NCI-H2196 treated with DMSO at 0.1 percent for 48 hours (cell line): ENCODE measurements around the gene FEV.

ENCODE experiments used
- DNase-seq: peaks from one replicate; lab custom pipeline; 2025; ENCODE audit not compliant: unreplicated experiment; lab: John Stamatoyannopoulos, UW

The FEV gene

DNA sequence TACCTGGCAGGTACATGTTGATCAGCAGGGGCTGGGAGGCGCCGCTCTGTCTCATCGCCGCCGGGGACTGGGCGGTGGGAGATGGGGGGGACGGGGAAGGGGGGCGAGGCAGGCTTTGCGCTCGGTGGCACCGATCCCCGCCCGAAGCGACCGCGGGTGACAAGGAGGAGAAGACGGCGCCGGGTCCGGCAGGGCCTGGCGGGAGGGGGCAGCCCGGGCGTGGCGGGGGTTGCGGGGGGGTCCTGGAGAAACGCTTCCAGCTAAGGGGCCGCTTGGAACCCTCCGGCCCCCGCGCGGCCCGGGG lies at the start of gene FEV:
TSS of gene FEV (minus strand) at position 164 of the 304 bp plus-strand sequence. CDS start at position 55, 109 bp downstream.
- DNase-seq = no peak

DNA sequence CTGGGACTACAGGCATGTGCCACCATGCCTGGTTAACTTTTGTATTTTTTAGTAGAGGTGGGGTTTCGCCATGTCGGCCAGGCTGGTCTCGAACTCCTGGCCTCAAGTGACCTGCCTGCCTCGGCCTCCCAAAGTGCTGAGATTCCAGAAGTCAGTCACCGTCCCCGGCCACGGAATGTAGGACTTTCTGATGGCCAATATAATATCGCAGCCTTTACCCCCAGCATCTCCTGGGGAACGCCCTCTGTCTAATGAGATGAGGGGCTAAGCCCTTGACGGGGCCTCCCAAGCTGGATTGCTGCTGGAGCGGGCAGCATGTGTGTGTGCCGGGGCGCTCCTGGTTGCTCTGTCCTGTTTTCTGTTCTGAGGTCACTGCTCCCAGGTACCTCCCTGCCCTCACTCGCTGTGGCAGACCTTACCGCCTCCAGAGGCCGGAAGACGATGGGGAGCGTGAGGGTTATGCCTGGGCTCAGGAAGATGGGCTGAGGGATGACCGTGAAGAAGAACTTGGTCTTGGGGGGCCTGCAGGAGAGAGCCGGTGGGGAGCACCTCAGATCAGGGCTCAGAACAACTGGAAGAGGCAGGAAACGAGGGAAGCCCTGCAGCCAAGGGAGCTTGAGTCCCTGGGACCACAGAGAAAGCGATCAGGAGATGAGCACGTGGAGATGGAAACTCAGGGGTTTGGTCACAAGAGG lies 47.2 kb upstream of the FEV start:
- DNase-seq = no peak

DNA sequence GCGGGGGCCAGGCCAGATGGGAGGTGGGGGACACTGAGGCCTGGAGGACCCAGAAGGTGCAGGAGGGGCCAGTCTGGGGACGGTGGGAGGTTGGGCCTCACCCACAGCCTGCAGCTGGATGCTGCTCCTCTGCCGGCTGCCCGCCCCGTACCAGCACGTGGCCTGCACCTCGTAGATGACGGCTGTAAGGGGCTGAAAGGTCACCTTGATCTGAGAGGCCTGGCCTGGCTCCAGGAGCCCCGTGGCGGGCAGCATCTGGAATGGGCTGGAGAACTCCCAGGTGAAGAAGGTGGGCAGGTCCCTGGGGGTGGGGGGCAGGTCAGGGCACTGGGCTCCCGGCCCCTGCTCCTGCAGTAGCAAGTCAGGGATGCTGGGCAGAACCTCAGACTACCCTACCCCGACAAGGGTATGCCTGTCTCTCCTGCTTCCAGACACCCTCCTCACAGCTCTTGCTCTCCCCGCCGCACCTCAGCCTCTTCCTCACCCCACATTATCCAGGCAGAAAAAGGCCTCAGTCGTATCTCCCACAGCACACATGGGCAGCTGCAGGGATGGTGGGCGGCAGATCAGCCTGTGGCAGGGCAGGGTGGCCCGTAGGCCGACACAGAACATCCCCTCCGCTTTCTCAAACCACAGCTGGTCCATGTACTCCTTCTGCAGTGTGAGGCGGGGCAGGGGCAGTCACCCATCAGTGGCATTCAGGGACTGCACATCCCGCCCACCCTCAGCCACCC lies 46.2 kb upstream of the FEV start:
- no peak for DNase-seq

DNA sequence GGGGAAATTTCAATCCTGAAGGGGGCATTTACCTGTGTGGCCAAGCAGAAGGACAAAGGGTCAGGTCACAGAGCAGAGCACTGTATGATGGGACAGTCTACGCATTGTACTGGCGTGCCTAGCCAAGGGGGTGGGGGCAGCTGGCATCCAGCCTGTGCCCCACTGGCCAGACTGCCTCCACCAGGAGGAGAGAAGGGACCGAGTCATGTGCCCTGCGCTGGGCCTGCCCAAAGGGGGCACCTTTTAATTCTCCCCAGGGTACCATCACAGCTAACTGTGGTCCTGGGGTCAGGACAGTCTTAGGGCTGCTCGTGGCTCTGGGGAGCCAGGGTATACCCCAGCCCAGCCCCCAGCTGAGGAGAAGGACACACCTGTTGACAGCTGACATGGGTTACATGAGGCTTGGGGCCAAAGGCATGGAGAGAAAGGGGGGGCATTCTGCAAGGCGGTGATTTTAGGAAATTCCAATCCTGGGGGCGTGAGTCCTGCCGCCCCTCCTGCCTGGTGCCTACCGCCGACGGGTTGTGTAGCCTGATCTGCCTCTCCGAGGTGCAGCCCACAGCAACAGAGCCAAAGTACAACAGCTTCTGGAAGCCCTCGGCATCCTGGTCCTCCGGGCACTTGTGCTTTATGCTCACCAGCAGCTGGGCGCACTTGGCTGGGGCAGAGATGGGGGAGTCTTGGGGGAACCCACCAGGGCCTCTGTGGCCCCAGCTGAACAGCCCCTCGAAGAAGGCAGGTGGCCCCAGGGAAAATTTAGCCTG lies 45.4 kb upstream of the FEV start:
- DNase-seq = no peak

DNA sequence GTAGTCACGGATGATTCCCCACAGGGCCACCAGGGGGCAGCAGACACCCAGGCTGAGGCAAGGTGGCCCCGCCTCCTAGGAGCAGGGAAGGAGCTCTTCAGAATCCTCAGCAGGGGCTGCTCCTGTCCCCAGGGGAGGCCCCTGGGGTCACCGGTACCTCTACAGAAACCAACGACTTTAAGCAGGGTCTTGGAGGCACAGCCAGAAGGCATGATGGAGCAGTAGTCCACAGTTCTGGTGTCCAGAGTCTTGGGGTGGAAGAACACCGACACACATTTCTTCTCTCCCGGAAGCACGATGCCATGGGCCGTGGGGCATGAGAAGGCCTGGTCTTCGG lies 44.8 kb upstream of the FEV start:
- DNase-seq = peak; percentile 61

DNA sequence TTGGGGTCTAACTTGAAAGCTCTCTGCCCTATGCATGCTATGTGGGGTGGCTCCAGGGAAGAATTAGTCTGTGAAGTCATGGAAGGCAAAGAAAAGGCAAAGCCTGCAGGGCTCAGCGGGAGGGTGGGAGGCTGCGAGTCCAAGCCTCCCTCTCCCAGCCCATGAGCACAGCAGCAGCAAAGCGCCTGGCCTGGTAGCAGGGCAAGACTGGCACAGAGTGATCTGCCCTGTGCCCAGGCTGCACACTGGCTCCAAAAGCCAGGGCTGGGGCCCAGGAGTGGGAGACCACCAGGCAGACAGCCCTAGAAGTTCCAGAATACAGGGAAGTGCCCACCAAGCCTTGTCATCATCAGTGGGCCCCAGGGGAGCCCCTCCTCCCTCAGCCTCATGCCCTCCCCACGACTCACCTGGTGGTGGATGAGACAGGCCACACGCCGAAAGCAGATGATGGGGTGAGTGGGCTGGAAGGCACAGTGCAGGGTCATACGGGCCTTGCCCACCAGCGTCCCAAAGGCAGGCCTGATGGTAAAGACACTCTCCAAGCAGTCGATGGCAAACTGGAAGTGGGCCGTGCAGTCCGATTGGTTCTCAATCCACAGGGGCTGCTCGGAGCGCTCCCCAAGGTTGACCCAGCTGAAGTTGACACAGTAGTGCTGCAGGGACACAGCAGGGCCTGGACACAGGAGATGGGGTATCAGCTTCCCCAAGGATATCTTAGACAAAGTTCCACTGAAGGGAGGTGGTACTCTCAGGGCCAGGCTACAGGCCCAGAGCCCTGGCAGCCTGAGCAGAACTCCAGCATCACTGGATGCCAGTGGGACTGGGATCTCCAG lies 44.2 kb upstream of the FEV start:
- no peak for DNase-seq

DNA sequence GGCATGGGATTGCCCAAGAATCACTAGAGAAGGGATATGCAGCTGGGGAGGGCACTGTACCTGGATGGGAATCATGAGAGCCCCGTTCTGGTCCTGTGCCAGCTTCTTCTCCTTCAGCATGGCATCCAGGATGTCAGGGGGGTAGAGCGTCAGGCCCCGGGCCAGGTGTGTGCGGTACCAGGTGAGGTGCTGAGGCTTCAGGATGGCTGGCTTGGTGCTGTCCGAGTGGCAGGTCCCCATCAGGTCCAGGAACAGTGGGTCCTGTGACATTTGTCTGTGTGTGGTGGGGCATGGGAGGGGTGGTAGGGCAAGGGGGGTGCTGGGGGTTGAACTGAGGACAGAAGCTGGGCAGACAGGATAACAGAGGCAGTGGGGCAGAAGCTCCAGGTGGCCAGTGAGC lies 43.2 kb upstream of the FEV start:
- DNase-seq = no peak

DNA sequence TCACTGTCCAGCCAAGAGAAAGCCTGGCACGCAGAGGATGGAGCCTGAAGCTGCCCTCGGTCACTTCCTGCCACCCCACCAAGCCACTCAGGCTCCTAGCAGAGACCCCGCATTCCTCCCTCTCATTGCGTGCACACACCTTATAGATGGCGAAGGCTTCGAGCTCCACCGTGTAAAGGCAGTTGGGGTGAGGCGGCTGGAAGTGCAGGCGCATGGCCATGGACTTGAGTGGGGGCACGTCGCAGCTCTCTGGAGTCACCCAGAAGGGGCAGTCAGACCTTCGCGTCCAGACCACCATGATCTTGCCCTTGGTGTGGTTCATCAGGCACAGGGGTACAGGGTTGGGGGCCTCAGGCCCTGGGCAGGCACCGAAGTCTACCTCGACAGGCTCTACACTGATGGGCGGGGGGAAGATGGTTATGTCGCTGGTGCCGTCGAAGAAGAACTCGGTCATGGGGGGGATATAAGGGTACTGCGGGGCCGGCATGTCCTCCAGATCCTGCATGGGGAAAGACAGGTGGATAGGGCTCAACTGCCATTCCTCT lies 42.6 kb upstream of the FEV start:
- DNase-seq = no peak

DNA sequence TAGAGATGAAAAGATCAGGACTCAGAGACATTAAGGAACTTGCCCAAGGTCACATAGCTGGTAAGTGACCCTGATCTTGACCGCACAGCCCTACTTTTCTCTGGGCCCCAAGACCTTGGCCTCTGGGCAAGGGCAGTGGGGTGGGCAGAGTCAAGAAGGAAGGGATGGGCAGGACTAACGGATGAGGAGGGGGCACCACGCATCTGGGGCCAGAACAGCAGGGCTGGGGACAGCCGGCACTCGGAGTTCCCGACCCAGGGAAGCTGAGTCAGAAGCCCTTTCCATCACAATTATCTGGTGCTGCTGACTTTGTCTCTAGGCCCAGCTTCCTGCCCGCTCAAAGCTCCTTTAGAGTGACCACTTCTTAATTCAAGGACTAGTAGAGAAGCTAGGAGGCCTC lies 42.0 kb upstream of the FEV start:
- no peak for DNase-seq

DNA sequence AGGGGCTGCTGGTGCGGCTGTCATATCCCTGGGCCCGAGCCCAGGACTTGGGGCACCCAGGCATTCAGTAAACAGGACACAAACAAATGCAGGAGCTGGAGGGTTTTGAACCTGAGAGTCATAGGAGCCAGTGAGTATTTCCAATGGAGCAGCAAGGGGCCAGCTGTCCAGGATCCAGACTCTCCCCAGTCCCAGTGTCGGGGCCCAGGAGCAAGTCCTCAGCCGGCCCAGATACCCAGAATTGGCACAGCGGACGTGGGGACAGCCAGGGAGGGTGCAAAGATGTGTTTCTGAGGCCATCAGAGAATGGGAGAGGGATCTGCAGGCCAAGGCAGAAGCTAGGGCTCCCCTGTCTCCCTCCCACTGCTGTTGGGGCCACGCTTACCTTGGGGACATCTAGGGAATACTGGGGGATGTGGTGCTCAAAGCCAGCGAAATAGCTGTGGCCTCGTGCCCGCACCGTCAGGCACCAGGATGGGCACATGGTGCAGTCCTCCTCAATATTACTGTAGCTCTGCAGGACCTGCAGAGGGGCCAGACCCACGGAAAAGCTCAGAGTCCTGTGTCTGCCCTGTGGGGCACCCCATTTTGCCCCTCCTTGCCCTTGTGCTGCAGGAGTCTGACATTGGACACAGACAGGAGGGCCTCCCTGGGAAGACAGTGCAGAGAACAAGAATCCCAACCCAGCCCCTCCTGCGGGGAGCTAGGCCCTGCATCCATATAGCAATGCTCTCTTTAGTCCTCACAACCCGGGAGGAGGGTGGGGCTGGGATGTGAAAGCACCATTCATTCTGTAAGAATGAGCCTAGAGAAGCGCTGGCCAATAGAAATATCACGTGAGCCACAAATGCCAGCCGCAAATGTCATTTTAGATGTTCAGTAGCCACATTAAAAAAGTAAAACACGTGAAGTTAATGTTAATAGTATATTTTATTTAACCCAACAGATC lies 40.9 kb upstream of the FEV start:
- no peak for DNase-seq

DNA sequence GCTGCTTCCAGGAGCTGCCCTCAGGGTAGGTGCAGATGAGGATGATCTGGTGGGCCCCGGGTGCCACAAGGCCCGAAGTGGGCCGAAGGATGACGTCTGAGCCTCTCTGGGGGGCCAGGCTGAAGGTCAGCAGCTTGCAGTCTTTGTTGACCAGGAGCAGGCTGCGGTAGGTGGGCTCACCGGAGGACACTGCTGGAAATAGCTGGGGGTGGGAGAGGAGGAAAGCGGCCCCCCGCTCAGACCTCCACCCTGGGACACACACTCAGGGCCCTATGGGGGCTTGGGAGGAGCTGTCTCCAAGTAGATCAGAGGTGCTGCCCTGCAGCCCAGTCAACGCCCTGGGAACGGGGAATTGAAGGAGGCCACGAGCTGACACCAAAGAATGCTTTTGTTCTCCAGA lies 39.1 kb upstream of the FEV start:
- DNase-seq = no peak

DNA sequence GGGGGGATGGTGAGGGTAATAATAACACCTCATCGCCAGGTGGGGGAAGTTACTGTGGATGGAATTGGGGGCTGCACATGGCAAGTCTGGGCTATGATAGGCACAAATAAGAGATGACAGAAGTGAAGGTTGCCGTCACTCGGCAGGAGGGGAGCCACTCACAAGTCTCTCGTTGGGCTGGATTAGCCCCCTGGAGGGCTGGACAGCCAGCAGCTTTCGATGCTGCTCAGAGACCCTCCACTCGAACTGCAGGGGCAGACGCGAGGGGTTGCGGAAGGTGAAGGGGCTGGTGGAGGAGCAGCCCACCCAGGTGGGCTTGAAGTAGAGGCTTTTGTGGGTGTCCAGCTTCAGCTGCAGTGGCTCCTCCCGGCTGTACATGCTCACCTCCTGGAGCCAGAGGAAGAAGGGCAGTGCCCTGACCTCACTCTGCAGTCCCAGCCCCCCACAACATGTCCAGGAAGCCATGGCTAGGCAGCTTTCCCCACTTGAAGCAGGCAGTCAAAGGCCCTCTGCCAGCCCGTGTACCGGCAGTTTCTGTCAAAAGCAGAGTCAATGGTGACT lies 38.1 kb upstream of the FEV start:
- DNase-seq = no peak

DNA sequence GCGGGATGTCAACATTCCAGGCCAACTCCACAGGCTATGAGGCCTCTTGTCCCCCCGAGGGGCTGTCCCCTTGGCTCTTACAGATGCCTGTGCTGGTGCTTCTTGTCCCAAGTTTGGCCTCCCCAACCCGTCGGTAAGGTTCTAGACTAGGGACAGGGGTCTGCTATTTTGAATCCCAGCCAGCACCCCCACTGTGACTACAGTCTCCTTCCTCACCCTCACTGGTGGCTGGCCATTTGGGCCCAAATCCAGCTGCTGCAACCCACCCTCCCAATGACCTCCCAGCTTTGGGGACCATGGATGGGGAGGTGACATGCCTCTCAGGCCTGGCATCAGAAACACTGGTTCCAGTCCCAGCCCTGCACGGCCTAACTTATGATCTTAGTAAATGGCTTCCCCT lies 37.6 kb upstream of the FEV start:
- no peak for DNase-seq

DNA sequence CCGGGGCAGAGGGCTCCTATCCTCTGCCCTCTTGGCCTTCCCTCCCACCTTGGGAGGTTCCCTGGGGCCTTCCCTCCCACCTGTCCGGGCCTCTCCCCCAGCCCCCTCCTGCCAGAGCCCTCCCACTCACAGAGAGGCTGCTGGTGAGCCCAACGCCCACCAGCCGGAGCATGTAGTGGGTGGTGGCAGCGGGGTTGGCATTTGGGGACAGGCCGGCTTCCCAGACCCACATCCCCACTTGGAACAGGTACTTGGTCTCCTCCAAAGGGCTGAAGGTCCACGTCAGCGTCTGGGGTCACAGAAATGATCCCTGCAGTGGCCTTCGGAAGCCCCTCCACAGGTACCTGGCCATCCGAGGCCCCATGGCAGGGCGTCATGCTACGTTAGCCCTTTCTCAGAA lies 37.1 kb upstream of the FEV start:
- no peak for DNase-seq

DNA sequence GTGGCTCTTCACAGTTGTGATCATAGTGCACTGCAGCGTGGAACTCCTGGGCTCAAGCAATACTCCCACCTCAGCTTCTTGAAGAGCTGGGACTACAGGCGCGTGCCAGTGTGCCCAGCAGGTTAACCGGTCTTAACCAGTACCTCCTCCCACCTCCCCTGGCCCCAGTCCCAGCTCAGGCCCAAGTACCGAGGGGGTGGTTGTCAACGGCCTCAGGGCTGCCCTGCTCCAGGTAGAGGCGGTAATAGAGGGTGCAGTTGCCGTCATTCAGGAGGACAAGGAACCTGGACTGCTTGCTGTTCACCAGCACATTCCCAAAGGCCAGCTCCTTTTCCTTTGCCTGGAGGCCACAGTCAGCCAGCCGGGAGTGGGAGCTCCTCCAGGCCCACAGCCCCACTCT lies 36.6 kb upstream of the FEV start:
- no peak for DNase-seq

DNA sequence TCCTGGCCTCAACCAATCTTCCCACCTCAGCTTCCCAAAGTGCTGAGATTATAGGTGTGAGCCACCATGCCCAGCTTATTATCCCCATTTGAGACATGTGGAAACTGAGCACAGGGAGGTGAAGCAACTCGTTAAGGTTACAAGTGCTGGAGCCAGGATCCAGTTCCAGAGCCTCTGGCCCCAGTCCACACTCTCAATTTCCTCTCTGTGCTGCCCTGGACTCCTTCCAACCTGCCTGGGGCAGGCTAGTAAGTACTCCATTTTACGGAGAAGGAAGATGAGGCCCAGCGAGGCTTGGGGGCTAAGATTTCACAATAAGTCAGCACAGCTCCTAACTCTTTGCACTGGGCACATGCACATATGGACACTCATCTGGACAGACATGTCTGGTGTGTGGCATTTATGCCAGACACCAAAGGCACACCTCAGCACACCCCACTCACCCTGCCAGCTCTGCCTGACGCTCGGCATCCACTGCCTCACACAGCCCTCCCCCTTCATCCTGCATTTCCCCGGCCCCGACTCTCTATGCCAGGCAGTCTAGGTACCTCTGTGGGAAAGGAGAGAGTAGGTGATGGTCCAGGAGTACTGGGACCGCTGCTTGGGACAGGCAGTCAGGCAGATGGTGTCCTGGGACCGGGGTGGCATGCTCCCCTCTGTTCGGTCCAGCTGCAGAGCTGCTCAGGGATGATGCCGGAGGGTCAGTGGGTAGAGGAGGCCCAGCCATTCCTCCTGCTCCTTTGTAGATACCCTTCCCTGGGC lies 35.8 kb upstream of the FEV start:
- DNase-seq = no peak

DNA sequence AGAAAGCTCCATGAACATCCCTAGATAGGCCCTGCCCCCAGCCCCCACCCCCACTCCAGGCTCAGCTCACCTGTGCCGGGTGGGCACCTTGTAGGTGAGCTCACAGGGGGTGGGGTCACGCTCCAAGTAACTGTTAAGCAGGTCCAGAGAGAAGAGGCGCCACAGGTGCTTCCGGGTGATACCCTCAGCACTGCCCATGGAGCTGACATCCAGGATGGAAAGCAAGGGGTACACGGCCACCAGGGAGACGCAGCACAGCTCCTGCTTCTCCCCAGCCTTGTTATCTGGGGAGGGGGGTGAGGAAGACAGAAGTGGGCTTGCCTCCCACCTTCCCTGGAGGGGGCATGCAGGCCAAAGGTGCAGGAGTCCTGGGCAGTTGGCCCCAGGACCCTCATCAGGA lies 34.5 kb upstream of the FEV start:
- no peak for DNase-seq

DNA sequence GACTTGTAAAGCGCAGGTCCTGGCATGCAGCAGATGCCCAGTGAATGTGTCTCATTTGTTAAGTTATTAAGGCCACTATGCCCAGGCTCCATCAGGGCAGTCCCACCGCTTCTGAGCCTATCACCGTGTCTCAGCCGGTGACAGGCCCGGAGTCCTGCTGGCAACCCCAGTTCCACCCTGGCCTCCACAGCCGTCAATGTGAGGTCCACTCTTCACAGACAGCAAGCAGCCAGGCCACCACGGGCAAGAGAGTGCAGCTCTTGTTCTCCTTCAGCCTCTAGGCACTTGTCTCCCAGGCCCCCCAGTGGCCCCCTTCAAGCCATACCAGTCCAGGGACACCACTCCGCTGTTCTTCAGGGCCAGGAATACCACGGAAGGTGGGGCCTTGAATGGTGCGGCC lies 33.7 kb upstream of the FEV start:
- DNase-seq = no peak

DNA sequence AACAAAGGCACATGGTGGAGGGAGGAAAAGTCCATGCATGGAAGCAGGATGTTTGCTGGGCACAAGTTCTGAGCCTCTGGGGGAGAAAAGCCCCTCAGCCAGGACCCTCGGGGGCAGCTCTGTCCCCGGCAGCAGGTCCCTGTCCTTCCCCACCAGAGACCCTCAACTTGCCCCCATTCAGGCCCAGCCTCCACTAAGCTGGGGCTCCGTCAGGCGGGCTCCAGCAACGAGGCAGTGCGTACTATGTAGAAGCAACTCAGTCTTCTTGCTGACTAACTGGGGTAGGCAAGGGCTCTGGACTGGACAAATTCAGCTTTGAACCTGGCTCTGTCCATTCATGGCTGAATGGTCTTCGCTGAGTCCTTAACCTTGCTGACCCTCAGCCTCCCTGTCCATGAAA lies 33.3 kb upstream of the FEV start:
- no peak for DNase-seq
